ENCODE data around the gene TMEM129.

DNA sequence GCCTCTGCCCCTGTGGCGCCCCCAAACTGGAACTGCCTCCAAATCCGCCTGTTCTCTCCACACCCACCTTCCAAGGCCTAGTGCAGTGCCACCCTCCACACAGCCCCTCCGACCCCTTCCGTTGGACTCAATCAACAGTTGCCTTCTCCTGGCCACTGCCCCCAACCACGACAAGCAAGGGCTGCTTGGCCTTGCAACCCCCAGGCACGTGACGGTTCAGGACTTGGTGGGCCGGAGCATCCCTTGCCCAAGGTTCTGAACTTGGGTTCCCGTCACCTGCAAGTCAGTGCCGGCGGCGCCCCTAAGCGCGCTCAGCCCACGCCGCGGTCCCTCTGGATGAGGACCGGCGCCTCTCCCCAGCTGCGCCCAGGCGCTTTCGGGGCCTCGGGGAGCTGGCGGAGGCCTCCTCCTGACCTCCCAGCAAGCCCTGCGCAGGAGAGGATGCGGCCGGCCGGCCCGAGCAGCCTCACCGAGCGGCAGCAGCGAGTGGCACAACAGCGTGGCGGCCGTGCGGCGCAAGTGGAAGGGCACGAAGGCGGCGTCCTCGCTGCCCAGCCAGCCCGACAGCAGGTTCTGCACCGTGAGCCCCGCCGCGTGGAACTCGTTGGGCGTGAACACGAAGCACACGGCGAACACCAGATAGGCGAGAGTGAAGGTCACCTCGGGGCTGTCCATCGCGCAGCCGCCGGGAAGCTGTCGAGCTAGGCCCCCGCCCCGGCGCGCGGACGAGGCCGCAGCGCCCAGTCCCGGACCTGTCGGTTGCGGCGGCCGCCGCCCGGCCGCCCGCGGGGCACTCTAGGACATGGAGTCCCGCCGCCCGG lies 750 bp downstream of the TMEM129 start:
- TF ChIP-seq POLR2A (IDR thresholded peaks at IDR 0.05; ENCODE audit: low read depth, low read length) (no peak; the same call in 1 of the 2 replicates), POLR2AphosphoS5 (IDR thresholded peaks at IDR 0.05; ENCODE audit: low read depth, low read length) (peak; percentile 67; the same call in 1 of the 2 replicates)

All from GM12892 (cell line).